SK-N-SH (cell line): ENCODE results near the gene SMAP2. TPM values are rescaled to one million over a fixed set of nuclear protein-coding genes. Genes with fewer than 3 reads are reported as not detected.

Experiments
- CTCF ChIA-PET: fragments of 300-600, 350-600 bp; formaldehyde crosslinking; extraction: SDS; loops from one replicate; lab custom pipeline; 2021; lab: Yijun Ruan, JAX
- POLR2A ChIA-PET: fragments of 350-600 bp; sonication (Branson Sonifier 250); formaldehyde crosslinking; extraction: SDS; loops from one replicate; lab custom pipeline; 2020; ENCODE audit warnings: antibody characterized with exemption, inconsistent platforms; lab: Yijun Ruan, JAX
- DNase-seq: peaks from one replicate; pipeline ENCODE4 v3.0.0; 2012
- H2AFZ ChIP-seq: fragments of 200-600 bp; sonication (generic); 2 replicates; pipeline ENCODE4 v1.8.1; 2016; ENCODE audit warnings: antibody characterized with exemption, mild to moderate bottlenecking, low read depth
- H3F3A ChIP-seq: fragments of 200-600 bp; sonication (generic); replicated peaks from 2 replicates; pipeline ENCODE3; 2016; ENCODE audit warnings: antibody characterized with exemption, mild to moderate bottlenecking; ENCODE audit not compliant: insufficient read depth
- H3K27ac ChIP-seq, 2 experiments: fragments of 200-500 bp in 1 of 2; fragments of 200-600 bp in 1 of 2; sonication (Bioruptor generic) in 1 of 2; sonication (generic), shearing (Covaris generic) in 1 of 2; 2 replicates each; pipeline versions ENCODE4 v1.5.1 to v1.6.1; 2014 to 2016; ENCODE audit warnings: low read depth in 2 of 2, inconsistent platforms in 1 of 2, low read length in 1 of 2, mild to moderate bottlenecking in 1 of 2, mixed read lengths in 1 of 2
- H3K27me3 ChIP-seq: fragments of 200-600 bp; sonication (generic), shearing (Covaris generic); 2 replicates; pipeline ENCODE4 v1.6.1; 2016; ENCODE audit warnings: mixed run types; ENCODE audit not compliant: insufficient read depth
- H3K36me3 ChIP-seq, 2 experiments: fragments of 200-500 bp in 1 of 2; fragments of 200-600 bp in 1 of 2; sonication (Bioruptor generic) in 1 of 2; sonication (generic) in 1 of 2; replicated peaks in 1 of 2; 2 replicates each; pipeline versions ENCODE3 to v1.5.1; 2014 to 2016; ENCODE audit warnings: low read length in 1 of 2, mild to moderate bottlenecking in 1 of 2; ENCODE audit not compliant: insufficient read depth in 2 of 2, control insufficient read depth in 1 of 2
- H3K4me1 ChIP-seq, 2 experiments: fragments of 200-500 bp in 1 of 2; fragments of 200-600 bp in 1 of 2; sonication (Bioruptor generic) in 1 of 2; sonication (generic), shearing (Covaris generic) in 1 of 2; 2 replicates each; pipeline versions ENCODE4 v1.5.1 to v1.6.1; 2014 to 2016; ENCODE audit warnings: low read depth in 1 of 2, low read length in 1 of 2, mixed run types in 1 of 2; ENCODE audit not compliant: insufficient read depth in 2 of 2, control insufficient read depth in 1 of 2
- H3K4me2 ChIP-seq: fragments of 200-600 bp; sonication (generic), shearing (Covaris generic); 2 replicates; pipeline ENCODE4 v1.6.1; 2017; ENCODE audit warnings: mixed run types
- H3K4me3 ChIP-seq, 2 experiments: fragments of 200-500 bp in 1 of 2; fragments of 200-600 bp in 1 of 2; sonication (Bioruptor generic) in 1 of 2; sonication (generic), shearing (Covaris generic) in 1 of 2; 2 replicates each; pipeline versions ENCODE4 v1.5.1 to v1.8.1; 2014 to 2016; ENCODE audit warnings: low read depth in 2 of 2, inconsistent platforms in 1 of 2, low read length in 1 of 2, mild to moderate bottlenecking in 1 of 2, mixed read lengths in 1 of 2, moderate library complexity in 1 of 2
- H3K79me2 ChIP-seq: fragments of 200-600 bp; sonication (generic); 2 replicates; pipeline ENCODE4 v1.8.1; 2017; ENCODE audit warnings: mild to moderate bottlenecking; ENCODE audit not compliant: insufficient read depth
- H3K9ac ChIP-seq: fragments of 200-600 bp; sonication (generic); 2 replicates; pipeline ENCODE4 v1.6.1; 2017; ENCODE audit warnings: mixed run types
- H3K9me2 ChIP-seq: fragments of 200-600 bp; sonication (generic); 2 replicates; pipeline ENCODE4 v1.6.1; 2017; ENCODE audit warnings: mixed run types
- H3K9me3 ChIP-seq: fragments of 200-600 bp; sonication (generic); 2 replicates; pipeline ENCODE4 v1.6.1; 2017; ENCODE audit warnings: mixed run types, mild to moderate bottlenecking, moderate library complexity
- H4K20me1 ChIP-seq: fragments of 200-600 bp; sonication (generic); 2 replicates; pipeline ENCODE4 v1.6.1; 2017; ENCODE audit warnings: mild to moderate bottlenecking, mixed run types; ENCODE audit not compliant: insufficient read depth
- CHD2 ChIP-seq: fragments of 150-350 bp; IDR thresholded peaks from 2 replicates; pipeline ENCODE4 v1.6.1; 2018; ENCODE audit warnings: low read length; ENCODE audit not compliant: partially characterized antibody
- ELF1 ChIP-seq: IDR thresholded peaks from 2 replicates; pipeline ENCODE4 v1.4.0; 2012
- EP300 ChIP-seq, 2 experiments: IDR thresholded peaks; 2 replicates each; pipeline versions ENCODE4 v1.4.0 to v1.6.1; 2012; ENCODE audit warnings: borderline replicate concordance in 1 of 2, low read depth in 1 of 2, low read length in 1 of 2
- FOSL2 ChIP-seq: IDR thresholded peaks from 2 replicates; pipeline ENCODE4 v1.4.0; 2012; ENCODE audit warnings: low read depth, mild to moderate bottlenecking, moderate library complexity, borderline replicate concordance
- FOXM1 ChIP-seq: IDR thresholded peaks from 2 replicates; pipeline ENCODE4 v1.4.0; 2012; ENCODE audit warnings: low read depth, mild to moderate bottlenecking
- GATA2 ChIP-seq: sonication (generic); formaldehyde crosslinking; IDR thresholded peaks from 2 replicates; pipeline ENCODE4 v1.5.0; 2020; ENCODE audit warnings: mild to moderate bottlenecking, missing genetic modification reagents
- MEF2A ChIP-seq: IDR thresholded peaks from 2 replicates; pipeline ENCODE4 v1.4.0; 2012; ENCODE audit warnings: low read depth, borderline replicate concordance
- MXI1 ChIP-seq: IDR thresholded peaks from 2 replicates; pipeline ENCODE4 v1.6.1; 2012; ENCODE audit warnings: mild to moderate bottlenecking, low read depth, low read length, improper control_type of control experiment
- NFIC ChIP-seq: IDR thresholded peaks from 2 replicates; pipeline ENCODE4 v1.4.0; 2012; ENCODE audit warnings: borderline replicate concordance
- POLR2AphosphoS5 ChIP-seq: IDR thresholded peaks from 2 replicates; pipeline ENCODE4 v1.6.1; 2012; ENCODE audit warnings: low read depth, low read length
- RAD21 ChIP-seq: IDR thresholded peaks from 2 replicates; pipeline ENCODE4 v1.6.1; 2012; ENCODE audit warnings: mild to moderate bottlenecking, low read length
- RFX5 ChIP-seq: IDR thresholded peaks from 2 replicates; pipeline ENCODE4 v1.6.1; 2012; ENCODE audit warnings: mild to moderate bottlenecking, improper control_type of control experiment, low read length
- TAF1 ChIP-seq: IDR thresholded peaks from 2 replicates; pipeline ENCODE4 v1.6.1; 2012; ENCODE audit warnings: low read depth, mild to moderate bottlenecking, low read length, moderate library complexity, borderline replicate concordance
- TCF12 ChIP-seq: IDR thresholded peaks from 2 replicates; pipeline ENCODE4 v1.4.0; 2012
- TEAD4 ChIP-seq: IDR thresholded peaks from 2 replicates; pipeline ENCODE4 v1.4.0; 2012; ENCODE audit warnings: mild to moderate bottlenecking, borderline replicate concordance; ENCODE audit not compliant: insufficient read depth
- YY1 ChIP-seq: IDR thresholded peaks from 2 replicates; pipeline ENCODE4 v1.4.0; 2012; ENCODE audit warnings: low read depth, mild to moderate bottlenecking
- WGBS: methylation state at CpG from one replicate; pipeline ENCODE4 v1.1.6; 2017; ENCODE audit warnings: low lambda C conversion rate; 5-methylcytosine and 5-hydroxymethylcytosine counted together
- polyA plus RNA-seq, 3 experiments: library from polyadenylated mRNA; depleted of rRNA; stranded (reverse); fragments of >200 nt; gene quantifications; 2 replicates each; pipeline ENCODE4 v1.2.3, GENCODE V29; 2012
- TF ChIP-seq, protein P1 (sequence below): IDR thresholded peaks from 2 replicates; pipeline ENCODE4 v1.4.0; 2012; ENCODE audit warnings: low read depth
- TF ChIP-seq, protein P2 (sequence below): IDR thresholded peaks from 2 replicates; pipeline ENCODE4 v1.6.1; 2012; ENCODE audit warnings: mild to moderate bottlenecking, low read depth, low read length, moderate library complexity
- TF ChIP-seq, protein P3 (sequence below): IDR thresholded peaks from 2 replicates; pipeline ENCODE4 v1.4.0; 2012; ENCODE audit warnings: low read depth, borderline replicate concordance

The SMAP2 gene
- polyA plus RNA-seq, 1 of the 3 experiments (the other 2 are of a cell fraction): 11.2 TPM

DNA sequence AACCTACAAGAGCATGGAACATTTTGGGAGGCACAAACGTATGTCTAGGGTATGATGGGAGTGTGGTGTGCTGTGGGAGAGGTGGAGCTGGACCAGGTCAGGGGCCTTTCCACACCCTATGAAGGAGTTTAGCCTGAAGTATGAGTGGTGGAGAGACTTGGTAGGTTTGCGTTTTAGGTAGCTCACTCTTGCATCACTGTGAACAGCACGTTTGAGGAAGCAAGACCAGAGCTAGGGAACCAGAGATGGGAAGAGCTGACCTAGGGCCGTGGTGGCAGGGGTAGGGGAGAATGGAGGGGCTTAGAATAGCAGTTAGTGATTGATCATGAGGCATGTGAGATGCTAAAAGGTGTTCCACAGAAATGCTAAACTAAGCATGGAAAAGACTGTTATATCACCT is 51.7 kb downstream of the SMAP2 start (continued):
- TF ChIP-seq, protein P1, sequence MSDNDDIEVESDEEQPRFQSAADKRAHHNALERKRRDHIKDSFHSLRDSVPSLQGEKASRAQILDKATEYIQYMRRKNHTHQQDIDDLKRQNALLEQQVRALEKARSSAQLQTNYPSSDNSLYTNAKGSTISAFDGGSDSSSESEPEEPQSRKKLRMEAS: no peak
- TF ChIP-seq ELF1: no peak
- TF ChIP-seq, all 33 proteins: peak for 0

DNA sequence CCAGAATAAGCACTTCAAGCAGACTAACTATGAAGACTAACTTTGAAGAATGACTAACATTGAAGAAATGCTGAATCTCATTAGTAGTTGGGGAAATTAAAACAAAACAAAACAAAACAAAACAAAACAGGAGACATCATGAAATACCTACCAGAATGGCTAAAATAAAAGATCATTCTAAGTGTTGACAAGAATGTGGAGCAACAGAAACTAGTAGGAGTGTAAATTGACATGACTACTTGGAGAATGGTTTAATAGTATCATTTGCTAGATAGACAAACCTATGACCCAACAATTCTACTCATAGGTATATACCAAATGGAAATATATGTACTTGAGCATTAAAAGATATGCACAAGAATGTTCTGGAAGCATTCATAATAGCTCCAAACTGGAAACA is 57.9 kb downstream of the SMAP2 start:
- Histone ChIP-seq H2AFZ (no peak overlapping the region), H3K4me3 (no peak overlapping the region), H3F3A (no peaks in the 10 kb centered on the region), H3K4me2 (no peak overlapping the region), H3K27ac (no peak overlapping the region), H4K20me1 (no peaks in the 10 kb centered on the region), H3K27me3 (no peaks in the 10 kb centered on the region), H3K9me2 (no peaks in the 10 kb centered on the region), H3K4me1 (no peaks in the 10 kb centered on the region), H3K79me2 (no peaks in the 10 kb centered on the region), H3K9ac (no peak overlapping the region), H3K9me3 (no peaks in the 10 kb centered on the region), H3K36me3 (peaks cover 0 to 3% of the 10 kb centered on the region in 2 experiments)
- ChIA-PET CTCF (interaction anchor here (3.8 kb wide), 1 partner anchor 287 kb away, joined by 15 read pairs; no protein-coding TSS in a partner anchor), POLR2A (no interaction called here)
- no peak for TF ChIP-seq EP300 (IDR thresholded peaks at IDR 0.05; ENCODE audit: borderline replicate concordance in 1 of 2, low read depth in 1 of 2, low read length in 1 of 2)
- TF ChIP-seq NFIC: no peak
- no peak for TF ChIP-seq POLR2AphosphoS5
- TF ChIP-seq CHD2: no peak
- no peak for TF ChIP-seq YY1
- no peak for TF ChIP-seq MEF2A
- TF ChIP-seq TEAD4: no peak
- TF ChIP-seq TAF1: no peak
- no peak for TF ChIP-seq GATA2 (CRISPR knock-in tag)
- no peak for TF ChIP-seq RFX5
- TF ChIP-seq TCF12: no peak
- no peak for TF ChIP-seq ELF1
- no peak for TF ChIP-seq FOXM1
- no peak for TF ChIP-seq MXI1
- TF ChIP-seq, protein P1: no peak
- no peak for TF ChIP-seq FOSL2
- no peak for DNase-seq

GRCh38 chr1:40432644-40433390 is 59.3 kb downstream of the SMAP2 start:
- H4K20me1 ChIP-seq: no peaks in the 10 kb centered on the region
- H3K27me3 ChIP-seq: no peaks in the 10 kb centered on the region
- ChIA-PET CTCF (interaction anchor here (0.6 to 3.8 kb wide), 3 partner anchors 98 to 289 kb away, joined by 3 to 15 read pairs (median 12); no protein-coding TSS in a partner anchor), POLR2A (no interaction called here)
- H3K9me3 ChIP-seq: no peaks in the 10 kb centered on the region
- no peaks in the 10 kb centered on the region for H3F3A ChIP-seq
- H3K36me3 ChIP-seq: peaks cover 0 to 3% of the 10 kb centered on the region in 2 experiments
- no peak overlapping the region for H3K4me3 ChIP-seq
- 50% methylated on average over 3 of the region's 3 CpGs for WGBS
- no peaks in the 10 kb centered on the region for H3K4me1 ChIP-seq
- no peak overlapping the region for H3K27ac ChIP-seq
- no peak overlapping the region for H3K9ac ChIP-seq
- no peak for DNase-seq
- no peaks in the 10 kb centered on the region for H3K9me2 ChIP-seq
- H2AFZ ChIP-seq: no peak overlapping the region
- TF ChIP-seq, protein P2, sequence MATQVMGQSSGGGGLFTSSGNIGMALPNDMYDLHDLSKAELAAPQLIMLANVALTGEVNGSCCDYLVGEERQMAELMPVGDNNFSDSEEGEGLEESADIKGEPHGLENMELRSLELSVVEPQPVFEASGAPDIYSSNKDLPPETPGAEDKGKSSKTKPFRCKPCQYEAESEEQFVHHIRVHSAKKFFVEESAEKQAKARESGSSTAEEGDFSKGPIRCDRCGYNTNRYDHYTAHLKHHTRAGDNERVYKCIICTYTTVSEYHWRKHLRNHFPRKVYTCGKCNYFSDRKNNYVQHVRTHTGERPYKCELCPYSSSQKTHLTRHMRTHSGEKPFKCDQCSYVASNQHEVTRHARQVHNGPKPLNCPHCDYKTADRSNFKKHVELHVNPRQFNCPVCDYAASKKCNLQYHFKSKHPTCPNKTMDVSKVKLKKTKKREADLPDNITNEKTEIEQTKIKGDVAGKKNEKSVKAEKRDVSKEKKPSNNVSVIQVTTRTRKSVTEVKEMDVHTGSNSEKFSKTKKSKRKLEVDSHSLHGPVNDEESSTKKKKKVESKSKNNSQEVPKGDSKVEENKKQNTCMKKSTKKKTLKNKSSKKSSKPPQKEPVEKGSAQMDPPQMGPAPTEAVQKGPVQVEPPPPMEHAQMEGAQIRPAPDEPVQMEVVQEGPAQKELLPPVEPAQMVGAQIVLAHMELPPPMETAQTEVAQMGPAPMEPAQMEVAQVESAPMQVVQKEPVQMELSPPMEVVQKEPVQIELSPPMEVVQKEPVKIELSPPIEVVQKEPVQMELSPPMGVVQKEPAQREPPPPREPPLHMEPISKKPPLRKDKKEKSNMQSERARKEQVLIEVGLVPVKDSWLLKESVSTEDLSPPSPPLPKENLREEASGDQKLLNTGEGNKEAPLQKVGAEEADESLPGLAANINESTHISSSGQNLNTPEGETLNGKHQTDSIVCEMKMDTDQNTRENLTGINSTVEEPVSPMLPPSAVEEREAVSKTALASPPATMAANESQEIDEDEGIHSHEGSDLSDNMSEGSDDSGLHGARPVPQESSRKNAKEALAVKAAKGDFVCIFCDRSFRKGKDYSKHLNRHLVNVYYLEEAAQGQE: no peak
- TF ChIP-seq FOXM1 (no peak), RAD21 (no peak), TCF12 (no peak)
- TF ChIP-seq, protein P3, sequence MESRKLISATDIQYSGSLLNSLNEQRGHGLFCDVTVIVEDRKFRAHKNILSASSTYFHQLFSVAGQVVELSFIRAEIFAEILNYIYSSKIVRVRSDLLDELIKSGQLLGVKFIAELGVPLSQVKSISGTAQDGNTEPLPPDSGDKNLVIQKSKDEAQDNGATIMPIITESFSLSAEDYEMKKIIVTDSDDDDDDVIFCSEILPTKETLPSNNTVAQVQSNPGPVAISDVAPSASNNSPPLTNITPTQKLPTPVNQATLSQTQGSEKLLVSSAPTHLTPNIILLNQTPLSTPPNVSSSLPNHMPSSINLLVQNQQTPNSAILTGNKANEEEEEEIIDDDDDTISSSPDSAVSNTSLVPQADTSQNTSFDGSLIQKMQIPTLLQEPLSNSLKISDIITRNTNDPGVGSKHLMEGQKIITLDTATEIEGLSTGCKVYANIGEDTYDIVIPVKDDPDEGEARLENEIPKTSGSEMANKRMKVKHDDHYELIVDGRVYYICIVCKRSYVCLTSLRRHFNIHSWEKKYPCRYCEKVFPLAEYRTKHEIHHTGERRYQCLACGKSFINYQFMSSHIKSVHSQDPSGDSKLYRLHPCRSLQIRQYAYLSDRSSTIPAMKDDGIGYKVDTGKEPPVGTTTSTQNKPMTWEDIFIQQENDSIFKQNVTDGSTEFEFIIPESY: no peak
- no peaks in the 10 kb centered on the region for H3K79me2 ChIP-seq
- no peak overlapping the region for H3K4me2 ChIP-seq
